SK-N-SH (cell line): ENCODE measurements around the gene OBI1.

Source experiments
- CTCF ChIP-seq: fragments of 200-600 bp; sonication (generic); IDR thresholded peaks from 2 replicates; pipeline ENCODE4 v1.6.1; 2017; ENCODE audit warnings: antibody characterized with exemption, mild to moderate bottlenecking, moderate library complexity
- EP300 ChIP-seq, 2 experiments: IDR thresholded peaks; 2 replicates each; pipeline versions ENCODE4 v1.4.0 to v1.6.1; 2012; ENCODE audit warnings: borderline replicate concordance in 1 of 2, low read depth in 1 of 2, low read length in 1 of 2
- TEAD4 ChIP-seq: IDR thresholded peaks from 2 replicates; pipeline ENCODE4 v1.4.0; 2012; ENCODE audit warnings: mild to moderate bottlenecking, borderline replicate concordance; ENCODE audit not compliant: insufficient read depth

DNA sequence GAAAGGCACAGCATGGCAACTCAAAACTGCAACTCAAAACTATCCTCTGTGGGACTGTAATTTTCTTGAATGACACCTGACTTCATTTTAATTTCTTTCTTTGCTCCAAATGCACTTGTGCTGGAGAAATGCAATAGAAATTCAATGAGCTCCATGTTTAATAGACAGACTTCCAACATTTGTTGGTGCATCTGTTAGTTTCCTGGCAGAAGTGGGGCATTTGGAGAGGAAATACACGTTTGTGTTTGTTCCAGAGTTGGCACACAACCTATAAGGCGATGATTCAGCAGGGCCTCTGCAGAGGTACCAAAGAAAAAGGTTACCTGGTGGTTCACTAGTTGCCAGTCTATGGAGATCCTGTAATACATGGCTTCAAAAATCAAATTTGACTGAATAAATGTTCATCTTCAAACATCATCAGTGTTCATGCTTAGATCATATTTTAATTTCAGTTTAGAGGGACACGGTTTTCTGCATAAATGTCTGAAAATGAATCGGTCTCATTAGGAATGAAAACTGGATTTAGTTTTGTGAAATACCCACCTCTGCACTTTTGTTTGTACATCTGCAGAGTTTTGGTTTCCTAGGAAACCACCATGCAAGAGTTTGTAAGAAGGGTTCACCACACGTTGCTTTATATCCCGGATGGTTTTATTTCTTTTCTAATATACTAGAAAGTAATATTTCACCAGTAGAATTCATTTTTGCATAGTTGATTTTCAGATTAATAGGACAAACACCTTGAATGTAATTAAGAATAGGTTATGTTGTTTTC lies 21.8 kb upstream of the OBI1 start:
- TF ChIP-seq TEAD4: no peak
- TF ChIP-seq EP300 (IDR thresholded peaks at IDR 0.05; ENCODE audit: borderline replicate concordance in 1 of 2, low read depth in 1 of 2, low read length in 1 of 2): no peak
- no peak for TF ChIP-seq CTCF
